ENCODE data around the gene KCND3. TPM values are rescaled to one million over a fixed set of nuclear protein-coding genes. Genes with fewer than 3 reads are reported as not detected.

Gene KCND3
- total RNA-seq, 1 donor from 2014 or later: 2.1 TPM

- no peak overlapping the region for H3K27ac Mint-ChIP-seq (ENCODE audit: unreplicated experiment)
- no peak for DNase-seq (ENCODE audit: extremely low spot score, unreplicated experiment)
- H3K27me3 Mint-ChIP-seq (ENCODE audit: unreplicated experiment): no peaks in the 10 kb centered on the region
- H3K36me3 Mint-ChIP-seq (ENCODE audit: unreplicated experiment): no peaks in the 10 kb centered on the region
- peaks cover 22% of the 10 kb centered on the region for H3K4me1 Mint-ChIP-seq (ENCODE audit: unreplicated experiment)
- no peaks in the 10 kb centered on the region for H3K9me3 Mint-ChIP-seq (ENCODE audit: unreplicated experiment)
- no peak for TF ChIP-seq CTCF (IDR thresholded peaks at IDR 0.05)
- H3K4me3 Mint-ChIP-seq (ENCODE audit: unreplicated experiment): no peak overlapping the region
Observed at GRCh38 chr1:111736548-111737215, 252.8 kb downstream of the KCND3 start.

- no peak for DNase-seq (ENCODE audit: extremely low spot score, unreplicated experiment)
- no peak for TF ChIP-seq CTCF (IDR thresholded peaks at IDR 0.05)
- H3K27me3 Mint-ChIP-seq (ENCODE audit: unreplicated experiment): no peaks in the 10 kb centered on the region
- no peak overlapping the region for H3K4me3 Mint-ChIP-seq (ENCODE audit: unreplicated experiment)
- H3K36me3 Mint-ChIP-seq (ENCODE audit: unreplicated experiment): no peaks in the 10 kb centered on the region
- H3K4me1 Mint-ChIP-seq (ENCODE audit: unreplicated experiment): peaks cover 22% of the 10 kb centered on the region
- H3K9me3 Mint-ChIP-seq (ENCODE audit: unreplicated experiment): no peaks in the 10 kb centered on the region
- H3K27ac Mint-ChIP-seq (ENCODE audit: unreplicated experiment): no peak overlapping the region
Observed at GRCh38 chr1:111735858-111736544, 253.5 kb downstream of the KCND3 start.

GRCh38 chr1:111735321-111735720 is 254.1 kb downstream of the KCND3 start:
- DNase-seq (ENCODE audit: extremely low spot score, unreplicated experiment): no peak
- no peak overlapping the region for H3K27ac Mint-ChIP-seq (ENCODE audit: unreplicated experiment)
- no peaks in the 10 kb centered on the region for H3K27me3 Mint-ChIP-seq (ENCODE audit: unreplicated experiment)
- TF ChIP-seq CTCF (IDR thresholded peaks at IDR 0.05): no peak
- no peaks in the 10 kb centered on the region for H3K36me3 Mint-ChIP-seq (ENCODE audit: unreplicated experiment)
- no peaks in the 10 kb centered on the region for H3K9me3 Mint-ChIP-seq (ENCODE audit: unreplicated experiment)
- no peak overlapping the region for H3K4me3 Mint-ChIP-seq (ENCODE audit: unreplicated experiment)
- H3K4me1 Mint-ChIP-seq (ENCODE audit: unreplicated experiment): peaks cover 20% of the 10 kb centered on the region

GRCh38 chr1:111734856-111735255 is 254.6 kb downstream of the KCND3 start:
- H3K36me3 Mint-ChIP-seq (ENCODE audit: unreplicated experiment): no peaks in the 10 kb centered on the region
- H3K4me1 Mint-ChIP-seq (ENCODE audit: unreplicated experiment): peaks cover 18% of the 10 kb centered on the region
- H3K27ac Mint-ChIP-seq (ENCODE audit: unreplicated experiment): no peak overlapping the region
- no peaks in the 10 kb centered on the region for H3K27me3 Mint-ChIP-seq (ENCODE audit: unreplicated experiment)
- no peak for TF ChIP-seq CTCF (IDR thresholded peaks at IDR 0.05)
- no peak overlapping the region for H3K4me3 Mint-ChIP-seq (ENCODE audit: unreplicated experiment)
- DNase-seq (ENCODE audit: extremely low spot score, unreplicated experiment): peak; percentile 38
- H3K9me3 Mint-ChIP-seq (ENCODE audit: unreplicated experiment): no peaks in the 10 kb centered on the region

- Mint-ChIP-seq H3K36me3 (ENCODE audit: unreplicated experiment) (no peaks in the 10 kb centered on the region), H3K27me3 (ENCODE audit: unreplicated experiment) (no peaks in the 10 kb centered on the region), H3K4me1 (ENCODE audit: unreplicated experiment) (peaks cover 16% of the 10 kb centered on the region), H3K27ac (ENCODE audit: unreplicated experiment) (no peak overlapping the region), H3K9me3 (ENCODE audit: unreplicated experiment) (no peaks in the 10 kb centered on the region), H3K4me3 (ENCODE audit: unreplicated experiment) (no peak overlapping the region)
- DNase-seq (ENCODE audit: extremely low spot score, unreplicated experiment): peak; percentile 30
- TF ChIP-seq CTCF (IDR thresholded peaks at IDR 0.05): no peak
Observed at GRCh38 chr1:111734426-111734825, 255.0 kb downstream of the KCND3 start.
